IPS-NIHi7 (cell line): ENCODE data around the gene SRRD.

Experiments
- DNase-seq: peaks from one replicate; pipeline ENCODE4 v3.0.0; 2012; ENCODE audit warnings: mixed read lengths; ENCODE audit errors: extremely low spot score

Gene SRRD

DNA sequence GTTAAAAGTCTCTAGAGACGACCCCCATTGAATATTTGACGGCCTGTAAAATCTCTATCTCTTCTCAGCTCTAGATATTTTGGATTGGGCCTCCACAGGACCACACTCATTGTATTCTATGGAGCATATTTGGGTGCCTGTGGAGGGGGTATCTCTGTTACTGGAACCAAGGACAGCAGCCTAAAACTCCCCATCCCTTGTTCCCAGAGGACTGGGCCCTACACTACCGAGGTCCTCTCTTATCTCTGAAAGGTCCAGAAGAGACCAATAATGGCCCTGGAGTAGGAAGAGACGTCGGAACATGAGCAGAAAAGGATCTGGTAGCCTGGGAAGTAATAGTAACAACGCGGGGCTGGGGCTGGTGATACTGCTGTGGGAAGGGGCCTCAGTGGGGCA lies 636 bp upstream of the SRRD start:
- peak; percentile 24 for DNase-seq

DNA sequence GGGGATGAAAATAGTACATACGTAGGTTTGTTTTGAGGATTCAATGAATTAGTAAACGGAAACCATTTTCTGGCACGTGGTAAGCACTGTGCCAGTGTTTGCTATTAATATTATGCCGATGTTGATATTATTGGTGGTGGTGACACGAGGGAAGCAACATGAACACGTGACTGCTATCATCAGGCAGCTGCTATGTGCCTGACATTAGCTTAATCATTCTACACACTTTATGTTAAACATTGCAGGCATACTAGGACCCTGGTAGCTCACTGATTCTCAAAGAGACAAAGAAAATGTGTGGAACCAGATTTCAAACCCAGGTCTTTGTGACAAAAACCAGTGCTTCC lies 656 bp downstream of the SRRD start:
- DNase-seq, result no peak

DNA sequence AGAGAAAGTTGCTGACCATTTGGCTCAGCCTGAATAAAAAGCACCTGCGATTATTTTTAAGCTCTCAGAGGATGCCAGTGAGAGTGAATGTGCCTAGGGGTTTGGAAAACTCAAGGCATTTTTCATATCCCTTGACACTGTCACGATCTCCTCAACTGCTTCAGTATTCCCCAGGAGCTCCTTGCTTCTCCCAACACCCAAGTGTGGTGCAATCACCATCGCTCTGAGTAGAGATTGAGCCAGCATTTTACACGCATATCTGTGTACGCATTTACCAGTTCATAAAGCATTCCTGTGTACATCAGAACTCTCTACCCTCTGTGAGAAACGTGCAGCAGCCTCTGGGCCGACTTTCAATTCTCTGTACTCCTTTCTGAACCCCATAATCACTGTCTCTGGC lies 1.3 kb downstream of the SRRD start:
- DNase-seq, result no peak

DNA sequence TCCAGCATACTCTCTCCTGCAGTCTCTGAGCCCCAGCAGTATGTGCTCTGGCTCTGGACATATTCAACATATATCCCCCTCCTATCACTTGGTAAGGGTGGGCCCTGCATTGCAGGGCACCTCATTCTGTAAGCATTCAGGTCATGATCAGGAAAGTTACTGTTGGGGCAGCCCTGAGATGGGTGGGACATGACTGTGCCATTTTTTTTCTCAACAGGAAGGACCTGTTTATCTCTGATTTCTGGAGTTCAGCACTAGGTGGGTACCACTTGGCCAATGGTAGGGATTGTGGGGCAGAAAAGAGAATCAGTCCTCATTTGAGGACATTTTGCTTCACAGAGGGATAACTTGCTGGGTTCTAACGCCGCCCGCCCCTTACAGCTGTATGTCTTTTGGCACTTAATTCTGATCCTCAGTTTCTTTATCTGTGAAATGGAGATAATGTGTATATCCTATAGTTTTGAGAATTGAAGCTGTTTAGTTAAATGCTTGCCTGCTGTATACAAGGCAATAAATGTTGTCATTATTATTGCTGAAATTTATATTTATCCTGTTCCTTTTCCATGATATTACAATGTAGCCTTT lies 2.2 kb downstream of the SRRD start:
- DNase-seq, result no peak

DNA sequence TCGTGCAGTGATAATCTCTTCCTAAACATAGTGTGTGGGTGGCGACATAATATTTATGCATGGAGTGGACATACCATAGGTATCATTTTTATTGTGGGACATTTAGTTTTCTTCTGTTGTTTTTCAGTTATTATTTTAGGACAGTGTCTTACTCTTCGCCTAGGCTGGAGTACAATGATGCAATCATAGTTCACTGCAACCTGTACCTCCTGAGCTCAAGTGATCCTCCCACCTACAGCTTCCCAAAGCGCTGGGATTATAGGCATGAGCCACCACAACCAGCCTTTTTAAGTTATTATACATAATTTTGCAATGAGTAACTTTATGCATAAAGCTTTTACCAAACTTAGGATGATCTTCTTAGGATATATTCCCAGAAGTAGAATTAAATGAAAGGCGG lies 2.7 kb downstream of the SRRD start:
- DNase-seq, result no peak

DNA sequence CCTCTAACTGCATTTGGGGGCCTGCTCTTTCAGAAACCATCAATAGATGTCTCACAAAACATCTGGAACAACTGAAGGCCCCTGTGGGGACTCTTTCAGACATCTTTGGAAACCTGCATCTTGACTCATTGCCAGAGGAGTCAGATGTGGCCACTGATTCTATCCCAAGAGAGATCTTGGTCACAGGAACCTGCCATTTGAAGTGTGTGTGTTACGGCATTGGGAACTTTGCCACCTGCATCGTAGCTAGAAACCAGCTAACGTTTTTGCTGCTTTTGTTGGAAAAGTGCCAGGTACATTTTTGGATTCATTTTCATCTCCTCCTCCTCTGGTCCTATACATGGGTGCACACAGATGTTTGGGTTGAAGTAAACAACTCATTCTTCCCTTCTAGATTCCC lies 4.3 kb downstream of the SRRD start:
- no peak for DNase-seq

DNA sequence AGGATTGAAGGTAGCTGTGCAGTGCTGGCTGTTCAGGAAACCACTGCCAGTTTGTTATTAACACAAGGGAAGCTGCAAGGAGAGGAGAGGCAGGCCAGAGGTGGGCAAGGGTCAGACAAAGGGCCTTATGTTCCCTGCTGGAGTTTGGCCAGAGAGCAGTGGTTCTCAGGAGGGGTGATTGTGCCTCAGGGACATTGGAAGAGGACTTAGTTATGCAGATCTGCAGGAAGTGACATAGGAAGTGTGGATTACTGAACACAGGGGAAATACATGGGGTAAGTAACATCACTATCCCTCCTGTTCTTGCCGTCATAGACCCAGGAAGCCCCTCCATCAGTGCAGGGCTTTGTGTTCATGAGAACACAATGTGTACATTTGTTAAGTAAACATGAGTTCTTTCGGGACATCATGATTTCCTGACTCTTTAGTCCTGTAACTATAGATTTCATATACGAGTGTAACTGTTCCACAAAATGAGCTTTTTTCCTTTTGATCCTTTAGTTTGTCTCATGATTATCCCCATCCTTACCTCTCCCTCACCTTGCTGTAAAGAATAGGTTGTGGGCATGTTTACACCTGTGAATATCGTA lies 5.9 kb downstream of the SRRD start:
- no peak for DNase-seq

DNA sequence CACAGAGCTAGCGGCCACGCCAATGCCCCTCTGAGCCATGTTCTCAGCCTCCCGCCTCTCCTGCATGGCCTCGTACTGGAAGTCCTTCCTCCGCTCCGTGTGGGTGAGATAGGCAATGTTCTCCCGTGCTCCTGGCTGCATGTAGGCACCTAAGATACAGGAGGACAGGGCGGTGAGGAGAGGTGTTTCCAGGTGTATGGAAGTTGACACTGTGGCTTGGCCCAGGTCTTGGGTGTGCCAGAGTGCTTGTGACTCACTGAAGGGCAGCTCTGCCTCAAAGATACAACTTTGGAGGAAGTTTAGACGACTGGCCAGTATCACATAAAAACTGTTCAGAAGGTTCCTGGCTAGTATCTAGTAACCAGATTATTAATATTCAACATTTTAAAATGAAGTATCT lies 8.5 kb downstream of the SRRD start:
- no peak for DNase-seq

DNA sequence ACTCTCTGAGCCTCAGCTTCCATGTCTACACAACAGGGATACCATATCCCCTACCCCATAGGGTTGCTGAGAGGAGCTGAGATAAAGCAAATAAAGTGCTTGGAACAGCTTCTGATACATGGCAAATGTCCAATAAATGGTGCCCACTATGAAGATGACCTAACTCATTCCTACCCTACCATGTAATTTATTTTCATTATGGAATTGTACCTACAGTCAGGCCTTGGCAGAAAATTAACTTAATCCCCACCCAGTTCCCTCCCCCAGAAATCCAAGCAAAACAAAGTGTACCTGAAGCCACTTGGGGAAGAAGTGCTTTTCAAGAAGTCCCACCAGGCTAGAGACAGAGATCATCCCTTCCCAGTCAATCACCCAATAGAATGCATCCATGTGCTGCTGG lies 10.8 kb downstream of the SRRD start:
- DNase-seq, result no peak

DNA sequence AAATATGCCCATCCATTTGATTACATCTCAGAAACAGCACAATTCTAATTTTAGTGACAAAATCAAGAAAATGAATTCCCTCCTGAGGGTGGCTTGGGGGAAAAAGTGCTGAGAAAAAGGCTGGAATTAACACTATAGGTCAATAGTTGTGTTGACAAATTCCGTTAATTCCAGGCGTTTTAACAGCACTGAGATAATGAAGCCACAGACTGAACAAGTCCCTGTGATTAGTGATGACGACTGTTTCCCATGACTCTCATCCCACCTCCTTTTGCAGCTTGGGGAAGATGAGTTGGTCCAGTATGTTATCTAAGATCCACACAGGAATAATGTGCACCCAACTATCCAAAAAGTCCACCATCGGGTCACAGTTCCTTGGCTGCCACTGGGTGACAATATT lies 12.8 kb downstream of the SRRD start:
- no peak for DNase-seq

DNA sequence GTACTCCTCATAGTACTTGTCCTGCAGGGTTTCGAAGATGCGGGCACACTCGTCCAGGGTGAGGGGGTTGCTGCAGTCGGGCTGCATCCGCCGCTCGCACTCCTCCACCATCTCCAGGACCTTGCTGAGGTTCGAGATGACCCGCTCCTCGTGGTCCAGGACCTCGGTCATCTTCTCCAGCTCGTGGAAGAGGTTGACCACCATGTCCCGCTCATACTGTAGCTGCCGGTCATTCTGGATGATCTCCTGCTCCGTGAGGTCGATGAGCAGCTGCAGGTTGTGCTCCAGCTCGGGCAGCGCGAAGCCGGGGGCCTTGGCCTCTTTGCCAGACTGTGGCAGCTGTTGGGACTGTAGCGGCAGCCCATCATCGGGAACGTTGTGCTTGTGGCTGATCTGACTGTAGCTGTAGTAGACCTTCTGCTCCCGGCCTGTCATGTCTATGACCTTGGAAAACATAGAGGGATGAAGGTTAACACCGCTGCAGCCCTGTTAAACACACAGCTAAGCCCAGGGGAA lies 15.6 kb downstream of the SRRD start:
- DNase-seq, result no peak

DNA sequence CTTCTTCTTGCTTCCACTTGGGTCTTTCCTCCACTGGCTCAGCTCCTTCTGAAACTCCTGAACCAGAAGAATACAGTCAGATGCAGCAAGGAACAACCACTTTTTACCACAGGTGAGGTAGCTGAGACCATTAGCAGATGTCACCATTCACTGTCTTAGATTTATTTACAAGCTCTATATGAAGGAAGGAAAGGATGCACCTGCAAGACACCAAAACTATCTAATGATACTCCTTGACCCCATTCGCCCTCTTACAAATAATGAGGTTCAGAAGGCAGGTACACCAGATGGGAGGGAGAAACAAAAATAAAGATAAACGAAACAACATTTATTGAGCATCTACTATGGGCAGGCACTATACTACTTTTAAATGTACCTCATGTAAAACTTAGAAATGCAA lies 18.3 kb downstream of the SRRD start:
- DNase-seq, result no peak

DNA sequence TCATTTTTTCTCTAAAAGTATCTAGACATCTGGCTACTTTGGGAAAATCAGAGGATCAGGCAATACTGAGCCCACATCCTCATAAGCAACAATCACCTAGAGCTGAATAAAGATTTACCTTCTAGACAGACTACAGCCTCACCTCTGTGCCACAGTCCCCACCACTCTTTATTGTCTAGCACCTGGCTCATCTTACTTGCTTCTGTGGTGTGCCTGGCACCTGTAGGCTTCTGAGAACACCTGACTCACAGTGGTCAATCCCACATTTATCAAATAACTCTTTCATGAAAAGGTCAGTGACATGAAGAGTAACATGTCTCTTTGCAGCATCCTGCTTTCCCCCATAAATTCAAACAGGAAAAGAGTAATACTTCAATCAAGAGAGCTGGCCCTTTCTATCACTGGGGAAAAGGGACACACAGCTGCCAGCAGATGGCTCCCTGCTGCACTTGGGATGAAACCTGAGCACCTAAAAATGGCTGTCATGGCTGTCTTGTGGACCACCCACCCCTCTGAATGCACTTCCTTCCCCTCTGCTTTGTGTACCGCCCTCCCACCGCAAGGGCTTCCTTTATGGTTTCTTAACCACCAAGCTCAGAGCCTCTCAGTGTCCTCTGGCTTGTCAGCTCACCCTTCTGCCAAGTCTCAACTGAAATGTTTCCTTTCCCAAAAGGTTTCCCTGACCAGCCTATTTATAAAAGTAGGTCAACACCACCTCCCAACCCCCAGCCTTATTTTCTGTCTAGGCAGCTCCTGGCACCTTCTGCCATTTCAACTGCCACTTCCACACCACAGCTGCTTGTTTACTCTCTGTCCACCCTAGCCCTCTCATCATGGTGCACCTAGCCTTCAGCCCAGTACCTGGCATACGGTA lies 19.2 kb downstream of the SRRD start:
- peak; percentile 89 for DNase-seq

DNA sequence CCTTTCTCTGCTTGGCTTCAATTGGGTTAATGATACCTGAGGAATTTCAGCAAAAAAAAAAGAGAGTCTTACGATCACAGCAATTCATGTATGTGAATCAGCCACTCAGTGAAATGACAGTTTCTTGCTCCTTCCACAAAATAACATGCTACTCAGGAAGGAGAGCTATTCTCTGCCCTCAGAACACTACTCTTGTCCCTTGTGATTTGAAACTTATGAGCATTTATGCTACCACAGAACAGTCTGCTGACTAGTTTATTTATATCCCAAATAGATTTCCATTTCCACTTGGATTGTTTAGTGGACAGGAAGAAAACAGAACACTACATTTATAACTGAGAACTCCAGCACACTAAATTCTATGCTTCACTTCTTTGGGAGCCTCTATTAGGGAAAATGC lies 20.1 kb downstream of the SRRD start:
- DNase-seq, result no peak

DNA sequence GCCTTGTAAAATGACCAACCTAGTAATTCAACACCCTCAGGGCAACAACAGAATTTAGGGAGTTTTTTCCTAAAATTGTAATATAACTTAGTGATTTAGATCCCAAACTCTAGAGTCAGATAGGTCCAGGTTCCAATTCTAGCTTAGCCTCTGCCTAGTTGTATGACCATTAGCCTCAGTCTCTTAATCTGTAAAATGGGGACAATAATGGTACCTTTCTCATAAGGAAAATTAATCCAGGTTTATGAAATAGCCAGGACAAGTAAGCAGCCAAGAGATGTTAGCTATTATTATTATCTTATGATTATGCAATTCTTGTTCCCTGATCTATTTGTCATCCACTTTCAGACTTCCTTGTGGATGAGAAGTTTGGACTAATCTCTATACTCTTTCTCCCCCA lies 24.5 kb downstream of the SRRD start:
- no peak for DNase-seq

DNA sequence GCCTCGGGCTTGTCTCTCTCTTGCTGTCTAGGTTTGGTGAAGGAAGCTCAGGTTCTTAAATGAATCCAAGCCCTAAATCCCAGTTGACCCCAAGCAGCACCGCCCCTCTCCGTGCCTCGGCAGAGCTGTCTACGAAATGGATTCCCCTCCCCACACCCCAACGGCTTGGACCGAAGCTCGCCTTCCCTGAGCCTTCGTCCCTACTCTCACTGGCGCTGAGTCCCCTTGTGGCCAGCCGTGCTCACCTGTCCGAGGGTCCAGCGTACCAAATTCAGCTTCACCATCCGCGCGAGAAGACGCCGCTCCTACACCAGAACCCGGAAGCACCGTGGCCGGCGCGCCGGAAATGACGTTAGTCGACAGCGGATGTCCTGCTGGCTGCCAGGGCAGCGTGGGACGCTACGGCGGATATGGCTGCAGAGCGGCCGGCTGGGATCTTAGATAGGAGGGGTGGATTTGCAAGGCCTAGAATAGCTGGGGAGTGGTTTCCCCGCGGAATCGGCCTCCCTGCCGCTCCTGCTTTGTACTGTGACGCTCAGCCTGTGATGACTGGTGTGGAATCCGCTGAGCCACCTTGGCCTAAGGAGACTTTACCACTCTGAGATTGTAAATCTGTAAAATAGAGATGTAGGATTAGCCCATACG lies 28.6 kb downstream of the SRRD start, which contains the start of gene TFIP11:
Gene TFIP11 (minus strand): TSS at position 325 of the 645 bp plus-strand sequence. CDS start 2,201 bp downstream, outside the sequence.
- DNase-seq, result peak; percentile 98

DNA sequence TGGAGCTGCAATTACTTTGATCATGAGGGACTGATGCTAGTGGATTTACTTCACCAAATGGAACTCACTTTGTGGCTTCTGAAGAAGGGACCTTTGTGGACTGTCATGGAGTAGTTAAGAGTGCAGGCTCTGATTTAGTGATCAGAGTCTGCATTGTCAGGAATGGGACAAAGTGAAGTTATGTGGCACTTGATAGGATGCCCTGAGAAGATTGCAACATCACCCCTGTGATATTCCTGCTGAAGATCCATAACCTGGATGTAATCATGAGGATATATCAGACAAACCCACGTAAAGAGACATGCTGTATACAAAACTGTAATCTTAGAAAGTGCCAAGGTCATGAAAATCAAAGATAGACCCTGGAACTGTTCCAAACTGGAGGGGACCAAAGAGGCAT lies 30.2 kb downstream of the SRRD start:
- DNase-seq, result no peak

DNA sequence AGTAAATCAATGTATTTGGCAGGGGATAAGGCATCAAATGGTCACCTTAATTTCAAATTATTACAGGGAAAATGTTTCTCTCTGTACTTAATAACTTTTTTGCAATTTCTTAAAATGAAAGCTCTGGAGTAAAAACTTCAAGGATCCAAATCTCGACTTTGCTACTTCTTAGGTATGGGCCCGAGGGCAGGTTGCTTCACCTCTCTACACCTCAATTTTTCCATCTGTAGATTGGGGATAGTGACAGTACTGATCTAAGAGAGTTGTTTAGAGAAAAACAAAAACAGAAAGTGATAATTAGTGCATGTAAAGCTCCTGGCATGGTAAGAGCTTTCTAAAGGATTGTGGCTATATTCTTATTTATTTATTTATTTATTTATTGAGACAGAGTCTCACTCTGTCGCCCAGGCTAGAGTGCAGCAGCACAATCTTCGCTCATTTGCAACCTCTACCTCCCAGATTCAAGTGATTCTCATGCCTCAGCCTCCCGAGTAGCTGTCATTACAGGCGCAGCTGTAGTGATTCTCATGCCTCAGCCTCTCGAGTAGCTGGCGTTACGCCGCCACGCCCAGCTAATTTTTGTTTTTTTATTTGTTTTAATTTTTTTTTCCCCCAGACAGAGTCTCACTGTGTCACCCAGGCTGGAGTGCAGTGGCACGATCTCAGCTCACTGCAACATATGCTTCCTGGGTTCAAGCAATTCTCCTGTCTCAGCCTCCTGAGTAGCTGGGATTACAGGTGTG lies 30.9 kb downstream of the SRRD start:
- no peak for DNase-seq

DNA sequence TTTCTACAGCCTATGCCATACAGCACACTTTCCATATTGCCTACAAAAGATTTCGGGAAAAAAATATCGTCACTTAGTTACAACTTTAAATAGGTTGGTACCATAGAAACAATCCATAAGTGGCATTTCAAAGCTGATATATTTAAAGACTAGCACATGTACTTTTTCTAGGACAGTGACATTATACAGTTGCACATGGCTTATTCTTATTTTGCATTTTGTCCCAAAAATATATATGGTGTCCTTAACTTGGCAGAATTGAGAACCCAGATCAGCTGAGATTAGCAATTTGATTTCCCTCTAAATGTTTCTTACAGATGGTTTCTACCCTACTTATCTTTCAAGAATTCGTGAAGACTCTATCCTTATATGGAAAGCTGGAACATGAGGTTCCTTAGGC lies 32.3 kb downstream of the SRRD start:
- DNase-seq, result no peak

DNA sequence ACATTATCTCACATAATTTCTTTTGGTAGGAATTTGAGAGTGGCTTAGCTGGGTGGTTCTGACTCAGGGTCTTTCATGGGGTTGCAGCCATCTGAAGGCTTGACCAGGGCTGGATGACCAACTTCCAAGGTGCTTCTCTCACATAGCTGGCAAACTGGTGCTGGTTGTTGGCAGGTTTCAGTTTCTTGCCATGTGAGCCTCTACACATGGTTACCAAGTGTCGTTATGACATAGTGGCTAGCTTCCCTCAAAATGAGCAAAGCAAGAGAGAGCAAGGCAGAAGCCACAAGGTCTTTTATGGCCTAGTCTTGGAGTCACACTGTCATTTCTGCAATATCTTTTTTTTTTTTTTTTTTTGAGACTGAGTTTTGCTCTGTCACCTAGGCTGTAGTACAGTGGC lies 32.8 kb downstream of the SRRD start:
- DNase-seq, result no peak

DNA sequence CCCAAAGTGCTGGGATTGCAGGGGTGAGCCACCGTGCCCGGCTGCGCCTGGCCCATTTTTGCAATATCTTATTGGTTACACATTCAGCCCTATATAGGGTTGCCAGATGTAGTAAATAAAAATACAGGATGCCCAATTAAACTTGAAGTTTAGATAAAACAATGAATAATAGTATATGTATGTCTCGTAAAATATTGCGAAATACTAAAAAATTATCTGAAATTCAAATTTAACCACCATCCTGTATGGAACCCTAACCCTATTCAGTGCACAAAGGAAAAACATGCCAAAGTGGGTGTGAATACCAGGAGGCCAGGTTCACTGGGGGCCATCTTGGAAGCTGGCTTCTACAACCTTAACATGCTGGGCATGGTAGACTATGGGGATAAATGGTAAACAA lies 33.8 kb downstream of the SRRD start:
- DNase-seq, result no peak

DNA sequence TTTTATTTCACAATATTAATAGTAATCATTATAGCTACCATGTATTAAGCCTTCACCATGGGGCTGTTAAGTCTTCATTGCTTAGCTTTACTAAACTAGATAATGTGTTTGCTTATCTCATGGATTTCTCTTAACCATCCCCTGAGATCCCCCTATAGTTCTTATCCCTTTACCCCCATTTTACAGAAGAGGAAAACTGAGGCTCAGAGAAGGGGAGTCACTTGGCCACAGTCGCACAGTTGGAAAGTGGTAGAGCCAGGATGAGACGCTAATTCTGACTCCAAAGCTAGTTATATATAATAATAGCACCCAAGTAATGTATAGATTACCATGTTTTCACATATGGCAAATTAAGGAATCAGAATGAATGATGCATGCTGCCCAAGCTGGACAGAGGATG lies 38.3 kb downstream of the SRRD start:
- no peak for DNase-seq
